HEK293T (cell line): ENCODE results near the gene IRF2BP2.

Experiments used
- CTCF ChIA-PET: fragments of 350-600 bp; formaldehyde crosslinking; extraction: SDS; loops from one replicate; lab custom pipeline; 2021; ENCODE audit warnings: antibody characterized with exemption, inconsistent platforms; lab: Yijun Ruan, JAX
- POLR2A ChIA-PET: fragments of 350-600 bp; formaldehyde crosslinking; extraction: SDS; loops from one replicate; lab custom pipeline; 2020; ENCODE audit warnings: antibody characterized with exemption, inconsistent platforms; lab: Yijun Ruan, JAX
- DNase-seq: peaks from one replicate; pipeline ENCODE4 v3.0.0; 2012; ENCODE audit warnings: mixed read lengths; ENCODE audit errors: extremely low spot score
- ARNT ChIP-seq: fragments of 450-650 bp; IDR thresholded peaks from 2 replicates; pipeline ENCODE4 v1.6.1; 2017; ENCODE audit warnings: mild to moderate bottlenecking
- BHLHE40 ChIP-seq: fragments of 450-650 bp; IDR thresholded peaks from 2 replicates; pipeline ENCODE4 v1.6.1; 2016; ENCODE audit warnings: mild to moderate bottlenecking, moderate library complexity, borderline replicate concordance
- CTBP1 ChIP-seq: fragments of 450-650 bp; IDR thresholded peaks from 2 replicates; pipeline ENCODE4 v1.6.1; 2016; ENCODE audit warnings: borderline replicate concordance
- ELF4 ChIP-seq: fragments of 450-650 bp; IDR thresholded peaks from 2 replicates; pipeline ENCODE4 v1.6.1; 2017; ENCODE audit warnings: antibody characterized with exemption
- FOXA1 ChIP-seq: fragments of 450-650 bp; IDR thresholded peaks from 2 replicates; pipeline ENCODE4 v1.6.1; 2016; ENCODE audit warnings: mild to moderate bottlenecking
- FOXK2 ChIP-seq: fragments of 450-650 bp; IDR thresholded peaks from 2 replicates; pipeline ENCODE4 v1.6.1; 2016; ENCODE audit warnings: mild to moderate bottlenecking
- FOXM1 ChIP-seq: fragments of 450-650 bp; IDR thresholded peaks from 2 replicates; pipeline ENCODE4 v1.6.1; 2017; ENCODE audit warnings: mild to moderate bottlenecking, borderline replicate concordance
- HDGF ChIP-seq: fragments of 450-650 bp; IDR thresholded peaks from 2 replicates; pipeline ENCODE4 v1.6.1; 2017; ENCODE audit warnings: antibody characterized with exemption, borderline replicate concordance
- L3MBTL2 ChIP-seq: fragments of 450-650 bp; conservative IDR thresholded peaks from 2 replicates; pipeline ENCODE4 v1.6.1; 2016; ENCODE audit warnings: mild to moderate bottlenecking
- LEF1 ChIP-seq: fragments of 450-650 bp; IDR thresholded peaks from 2 replicates; pipeline ENCODE4 v1.6.1; 2017; ENCODE audit warnings: mild to moderate bottlenecking, borderline replicate concordance
- NFRKB ChIP-seq: fragments of 450-650 bp; IDR thresholded peaks from 2 replicates; pipeline ENCODE4 v1.6.1; 2016; ENCODE audit warnings: mild to moderate bottlenecking, moderate library complexity
- PKNOX1 ChIP-seq: fragments of 450-650 bp; IDR thresholded peaks from 2 replicates; pipeline ENCODE4 v1.6.1; 2016
- SP1 ChIP-seq: fragments of 450-650 bp; IDR thresholded peaks from 2 replicates; pipeline ENCODE4 v1.6.1; 2017
- SUZ12 ChIP-seq: fragments of 450-650 bp; IDR thresholded peaks from 2 replicates; pipeline ENCODE4 v1.6.1; 2016; ENCODE audit warnings: mild to moderate bottlenecking
- TARDBP ChIP-seq: fragments of 450-650 bp; IDR thresholded peaks from 2 replicates; pipeline ENCODE4 v1.6.1; 2016

The IRF2BP2 gene

GRCh38 chr1:234586892-234587485, 23.0 kb downstream of the IRF2BP2 start:
- CTCF ChIA-PET = no interaction called here
- TF ChIP-seq BHLHE40 (no peak), L3MBTL2 (no peak), ELF4 (no peak), SUZ12 (no peak), PKNOX1 (no peak), NFRKB (no peak)
- DNase-seq = no peak
- POLR2A ChIA-PET = no interaction called here

GRCh38 chr1:234586304-234586703, 23.7 kb downstream of the IRF2BP2 start:
- CTCF ChIA-PET = no interaction called here
- no peak for DNase-seq
- POLR2A ChIA-PET = no interaction called here
- TF ChIP-seq NFRKB = no peak

- TF ChIP-seq PKNOX1 = 0 out of 2 replicates have a peak, but pooled peaks have one; percentile 31
- TF ChIP-seq FOXM1 = no peak
- POLR2A ChIA-PET = interaction anchor here (1.1 to 2.2 kb wide), 5 partner anchors 15 to 150 kb away, joined by 3 to 9 read pairs (median 4); no protein-coding TSS in a partner anchor
- CTCF ChIA-PET = interaction anchor here (0.6 to 1.3 kb wide), 3 partner anchors 11 to 131 kb away, joined by 3 to 5 read pairs (median 3); no protein-coding TSS in a partner anchor
- DNase-seq = no peak
Observed at GRCh38 chr1:234585330-234586055, 24.5 kb downstream of the IRF2BP2 start.

- ChIA-PET CTCF (interaction anchor here (0.7 to 1.3 kb wide), 4 partner anchors 12 to 98 kb away, joined by 3 to 5 read pairs (median 4); no protein-coding TSS in a partner anchor), POLR2A (interaction anchor here (0.9 to 2.2 kb wide), 7 partner anchors 13 to 151 kb away, joined by 3 to 9 read pairs (median 3); no protein-coding TSS in a partner anchor)
- no peak for DNase-seq
- TF ChIP-seq SUZ12 = no peak
Observed at GRCh38 chr1:234584926-234585325, 25.1 kb downstream of the IRF2BP2 start.

- POLR2A ChIA-PET = interaction anchor here (0.9 to 2.2 kb wide), 5 partner anchors 14 to 52 kb away, joined by 3 to 9 read pairs (median 3); no protein-coding TSS in a partner anchor
- DNase-seq = no peak
- CTCF ChIA-PET = interaction anchor here (0.7 to 1.3 kb wide), 4 partner anchors 12 to 98 kb away, joined by 3 to 5 read pairs (median 4); no protein-coding TSS in a partner anchor
- no peak for TF ChIP-seq TARDBP
- TF ChIP-seq NFRKB = no peak
- TF ChIP-seq PKNOX1 = no peak
- TF ChIP-seq FOXM1 = no peak
- no peak for TF ChIP-seq ELF4
- TF ChIP-seq SUZ12 = no peak
Observed at GRCh38 chr1:234584420-234584805, 25.6 kb downstream of the IRF2BP2 start.

- ChIA-PET CTCF (interaction anchor here (0.7 to 1.1 kb wide), 3 partner anchors 18 to 97 kb away, joined by 3 to 4 read pairs (median 4); no protein-coding TSS in a partner anchor), POLR2A (interaction anchor here (0.9 to 2.2 kb wide), 4 partner anchors 14 to 51 kb away, joined by 3 to 9 read pairs (median 3); no protein-coding TSS in a partner anchor)
- no peak for DNase-seq
- TF ChIP-seq SP1 = no peak
- no peak for TF ChIP-seq LEF1
- TF ChIP-seq NFRKB = no peak
Observed at GRCh38 chr1:234583755-234584419, 26.1 kb downstream of the IRF2BP2 start.

- ChIA-PET CTCF (interaction anchor here (0.6 to 0.9 kb wide), 4 partner anchors 39 to 485 kb away, joined by 3 to 8 read pairs (median 8); no protein-coding TSS in a partner anchor), POLR2A (no interaction called here)
- DNase-seq = no peak
- no peak for TF ChIP-seq HDGF
- TF ChIP-seq TARDBP = no peak
- no peak for TF ChIP-seq BHLHE40
- no peak for TF ChIP-seq FOXK2
- no peak for TF ChIP-seq FOXM1
- no peak for TF ChIP-seq NFRKB
- TF ChIP-seq FOXA1 = no peak
- no peak for TF ChIP-seq LEF1
- no peak for TF ChIP-seq SP1
- TF ChIP-seq CTBP1 = no peak
- TF ChIP-seq SUZ12 = no peak
- no peak for TF ChIP-seq ARNT
Observed at GRCh38 chr1:234582681-234583301, 27.2 kb downstream of the IRF2BP2 start.
